ENCODE measurements around the gene CCND1. TPM values are rescaled to one million over a fixed set of nuclear protein-coding genes. Genes with fewer than 3 reads are reported as not detected.

CCND1 gene
- total and polyA plus RNA-seq, 9 of the 15 experiments (the other 6 are each of a cell fraction or from before 2014, with no cell fraction given) = 0.04 to 23.3 (median 3.8) TPM

- TF ChIP-seq JUND (IDR thresholded peaks at IDR 0.05; ENCODE audit: borderline replicate concordance, low read depth, low read length) (no peak), JUND (tag; IDR thresholded peaks at IDR 0.05; ENCODE audit: borderline replicate concordance, low read depth, low read length) (no peak)
- TF ChIP-seq, protein P1, sequence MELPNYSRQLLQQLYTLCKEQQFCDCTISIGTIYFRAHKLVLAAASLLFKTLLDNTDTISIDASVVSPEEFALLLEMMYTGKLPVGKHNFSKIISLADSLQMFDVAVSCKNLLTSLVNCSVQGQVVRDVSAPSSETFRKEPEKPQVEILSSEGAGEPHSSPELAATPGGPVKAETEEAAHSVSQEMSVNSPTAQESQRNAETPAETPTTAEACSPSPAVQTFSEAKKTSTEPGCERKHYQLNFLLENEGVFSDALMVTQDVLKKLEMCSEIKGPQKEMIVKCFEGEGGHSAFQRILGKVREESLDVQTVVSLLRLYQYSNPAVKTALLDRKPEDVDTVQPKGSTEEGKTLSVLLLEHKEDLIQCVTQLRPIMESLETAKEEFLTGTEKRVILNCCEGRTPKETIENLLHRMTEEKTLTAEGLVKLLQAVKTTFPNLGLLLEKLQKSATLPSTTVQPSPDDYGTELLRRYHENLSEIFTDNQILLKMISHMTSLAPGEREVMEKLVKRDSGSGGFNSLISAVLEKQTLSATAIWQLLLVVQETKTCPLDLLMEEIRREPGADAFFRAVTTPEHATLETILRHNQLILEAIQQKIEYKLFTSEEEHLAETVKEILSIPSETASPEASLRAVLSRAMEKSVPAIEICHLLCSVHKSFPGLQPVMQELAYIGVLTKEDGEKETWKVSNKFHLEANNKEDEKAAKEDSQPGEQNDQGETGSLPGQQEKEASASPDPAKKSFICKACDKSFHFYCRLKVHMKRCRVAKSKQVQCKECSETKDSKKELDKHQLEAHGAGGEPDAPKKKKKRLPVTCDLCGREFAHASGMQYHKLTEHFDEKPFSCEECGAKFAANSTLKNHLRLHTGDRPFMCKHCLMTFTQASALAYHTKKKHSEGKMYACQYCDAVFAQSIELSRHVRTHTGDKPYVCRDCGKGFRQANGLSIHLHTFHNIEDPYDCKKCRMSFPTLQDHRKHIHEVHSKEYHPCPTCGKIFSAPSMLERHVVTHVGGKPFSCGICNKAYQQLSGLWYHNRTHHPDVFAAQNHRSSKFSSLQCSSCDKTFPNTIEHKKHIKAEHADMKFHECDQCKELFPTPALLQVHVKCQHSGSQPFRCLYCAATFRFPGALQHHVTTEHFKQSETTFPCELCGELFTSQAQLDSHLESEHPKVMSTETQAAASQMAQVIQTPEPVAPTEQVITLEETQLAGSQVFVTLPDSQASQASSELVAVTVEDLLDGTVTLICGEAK (IDR thresholded peaks at IDR 0.05) = no peak
- TF ChIP-seq, protein P1 (CRISPR knock-in tag; IDR thresholded peaks at IDR 0.05) = no peak
- TF ChIP-seq, protein P2, sequence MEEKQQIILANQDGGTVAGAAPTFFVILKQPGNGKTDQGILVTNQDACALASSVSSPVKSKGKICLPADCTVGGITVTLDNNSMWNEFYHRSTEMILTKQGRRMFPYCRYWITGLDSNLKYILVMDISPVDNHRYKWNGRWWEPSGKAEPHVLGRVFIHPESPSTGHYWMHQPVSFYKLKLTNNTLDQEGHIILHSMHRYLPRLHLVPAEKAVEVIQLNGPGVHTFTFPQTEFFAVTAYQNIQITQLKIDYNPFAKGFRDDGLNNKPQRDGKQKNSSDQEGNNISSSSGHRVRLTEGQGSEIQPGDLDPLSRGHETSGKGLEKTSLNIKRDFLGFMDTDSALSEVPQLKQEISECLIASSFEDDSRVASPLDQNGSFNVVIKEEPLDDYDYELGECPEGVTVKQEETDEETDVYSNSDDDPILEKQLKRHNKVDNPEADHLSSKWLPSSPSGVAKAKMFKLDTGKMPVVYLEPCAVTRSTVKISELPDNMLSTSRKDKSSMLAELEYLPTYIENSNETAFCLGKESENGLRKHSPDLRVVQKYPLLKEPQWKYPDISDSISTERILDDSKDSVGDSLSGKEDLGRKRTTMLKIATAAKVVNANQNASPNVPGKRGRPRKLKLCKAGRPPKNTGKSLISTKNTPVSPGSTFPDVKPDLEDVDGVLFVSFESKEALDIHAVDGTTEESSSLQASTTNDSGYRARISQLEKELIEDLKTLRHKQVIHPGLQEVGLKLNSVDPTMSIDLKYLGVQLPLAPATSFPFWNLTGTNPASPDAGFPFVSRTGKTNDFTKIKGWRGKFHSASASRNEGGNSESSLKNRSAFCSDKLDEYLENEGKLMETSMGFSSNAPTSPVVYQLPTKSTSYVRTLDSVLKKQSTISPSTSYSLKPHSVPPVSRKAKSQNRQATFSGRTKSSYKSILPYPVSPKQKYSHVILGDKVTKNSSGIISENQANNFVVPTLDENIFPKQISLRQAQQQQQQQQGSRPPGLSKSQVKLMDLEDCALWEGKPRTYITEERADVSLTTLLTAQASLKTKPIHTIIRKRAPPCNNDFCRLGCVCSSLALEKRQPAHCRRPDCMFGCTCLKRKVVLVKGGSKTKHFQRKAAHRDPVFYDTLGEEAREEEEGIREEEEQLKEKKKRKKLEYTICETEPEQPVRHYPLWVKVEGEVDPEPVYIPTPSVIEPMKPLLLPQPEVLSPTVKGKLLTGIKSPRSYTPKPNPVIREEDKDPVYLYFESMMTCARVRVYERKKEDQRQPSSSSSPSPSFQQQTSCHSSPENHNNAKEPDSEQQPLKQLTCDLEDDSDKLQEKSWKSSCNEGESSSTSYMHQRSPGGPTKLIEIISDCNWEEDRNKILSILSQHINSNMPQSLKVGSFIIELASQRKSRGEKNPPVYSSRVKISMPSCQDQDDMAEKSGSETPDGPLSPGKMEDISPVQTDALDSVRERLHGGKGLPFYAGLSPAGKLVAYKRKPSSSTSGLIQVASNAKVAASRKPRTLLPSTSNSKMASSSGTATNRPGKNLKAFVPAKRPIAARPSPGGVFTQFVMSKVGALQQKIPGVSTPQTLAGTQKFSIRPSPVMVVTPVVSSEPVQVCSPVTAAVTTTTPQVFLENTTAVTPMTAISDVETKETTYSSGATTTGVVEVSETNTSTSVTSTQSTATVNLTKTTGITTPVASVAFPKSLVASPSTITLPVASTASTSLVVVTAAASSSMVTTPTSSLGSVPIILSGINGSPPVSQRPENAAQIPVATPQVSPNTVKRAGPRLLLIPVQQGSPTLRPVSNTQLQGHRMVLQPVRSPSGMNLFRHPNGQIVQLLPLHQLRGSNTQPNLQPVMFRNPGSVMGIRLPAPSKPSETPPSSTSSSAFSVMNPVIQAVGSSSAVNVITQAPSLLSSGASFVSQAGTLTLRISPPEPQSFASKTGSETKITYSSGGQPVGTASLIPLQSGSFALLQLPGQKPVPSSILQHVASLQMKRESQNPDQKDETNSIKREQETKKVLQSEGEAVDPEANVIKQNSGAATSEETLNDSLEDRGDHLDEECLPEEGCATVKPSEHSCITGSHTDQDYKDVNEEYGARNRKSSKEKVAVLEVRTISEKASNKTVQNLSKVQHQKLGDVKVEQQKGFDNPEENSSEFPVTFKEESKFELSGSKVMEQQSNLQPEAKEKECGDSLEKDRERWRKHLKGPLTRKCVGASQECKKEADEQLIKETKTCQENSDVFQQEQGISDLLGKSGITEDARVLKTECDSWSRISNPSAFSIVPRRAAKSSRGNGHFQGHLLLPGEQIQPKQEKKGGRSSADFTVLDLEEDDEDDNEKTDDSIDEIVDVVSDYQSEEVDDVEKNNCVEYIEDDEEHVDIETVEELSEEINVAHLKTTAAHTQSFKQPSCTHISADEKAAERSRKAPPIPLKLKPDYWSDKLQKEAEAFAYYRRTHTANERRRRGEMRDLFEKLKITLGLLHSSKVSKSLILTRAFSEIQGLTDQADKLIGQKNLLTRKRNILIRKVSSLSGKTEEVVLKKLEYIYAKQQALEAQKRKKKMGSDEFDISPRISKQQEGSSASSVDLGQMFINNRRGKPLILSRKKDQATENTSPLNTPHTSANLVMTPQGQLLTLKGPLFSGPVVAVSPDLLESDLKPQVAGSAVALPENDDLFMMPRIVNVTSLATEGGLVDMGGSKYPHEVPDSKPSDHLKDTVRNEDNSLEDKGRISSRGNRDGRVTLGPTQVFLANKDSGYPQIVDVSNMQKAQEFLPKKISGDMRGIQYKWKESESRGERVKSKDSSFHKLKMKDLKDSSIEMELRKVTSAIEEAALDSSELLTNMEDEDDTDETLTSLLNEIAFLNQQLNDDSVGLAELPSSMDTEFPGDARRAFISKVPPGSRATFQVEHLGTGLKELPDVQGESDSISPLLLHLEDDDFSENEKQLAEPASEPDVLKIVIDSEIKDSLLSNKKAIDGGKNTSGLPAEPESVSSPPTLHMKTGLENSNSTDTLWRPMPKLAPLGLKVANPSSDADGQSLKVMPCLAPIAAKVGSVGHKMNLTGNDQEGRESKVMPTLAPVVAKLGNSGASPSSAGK (IDR thresholded peaks at IDR 0.05) = peak; percentile 60; the same call in 1 of the 2 replicates
Observed at GRCh38 chr11:69644071-69644961, 3.4 kb downstream of the CCND1 start (continued).
